Measurements from ENCODE around the gene ATXN7L1.
"Not testable (repeated sequence)": the region's sequence is repeated elsewhere in the genome, so short reads cannot be mapped to it uniquely, and the experiment has no call there.

The ATXN7L1 gene

DNA sequence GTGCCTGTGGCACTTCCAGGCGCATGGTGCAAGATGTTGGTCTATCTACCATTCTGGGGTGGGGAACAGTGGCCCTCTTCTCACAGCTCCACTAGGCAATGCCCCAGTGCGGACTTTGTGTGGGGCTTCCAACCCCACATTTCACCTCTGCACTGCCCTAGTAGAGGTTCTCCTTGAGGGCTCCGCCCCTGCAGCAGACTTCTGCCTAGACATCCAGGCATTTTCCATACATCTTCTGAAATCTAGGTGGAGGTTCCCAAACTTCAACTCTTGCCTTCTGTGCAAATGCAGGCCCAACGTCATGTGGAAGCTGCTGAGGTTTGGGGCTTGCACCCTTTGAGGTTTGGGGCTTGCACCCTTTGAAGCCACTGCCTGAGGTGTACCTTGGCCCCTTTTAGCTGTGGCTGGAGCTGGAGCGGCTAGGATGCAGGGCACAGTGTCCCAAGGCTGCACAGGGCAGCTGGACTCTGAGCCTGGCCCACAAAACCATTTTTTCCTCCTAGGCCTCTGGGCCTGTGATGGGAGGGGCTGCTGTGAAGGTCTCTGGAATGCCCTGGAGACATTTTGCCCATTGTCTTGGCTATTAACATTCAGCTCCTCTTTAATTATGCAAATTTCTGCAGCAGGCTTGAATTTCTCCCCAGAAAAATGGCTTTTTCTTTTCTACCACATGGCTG lies 164.5 kb downstream of the ATXN7L1 start:
- TF ChIP-seq SUZ12 (IDR thresholded peaks at IDR 0.05; ENCODE audit: extremely low read depth, insufficient read depth, insufficient read length) (no peak), YY1 (IDR thresholded peaks at IDR 0.05; ENCODE audit: insufficient read depth, insufficient read length) (no peak), ZNF274 (IDR thresholded peaks at IDR 0.05; ENCODE audit: low read depth, low read length) (no peak)
- no peak overlapping the region for H3K4me3 ChIP-seq (ENCODE audit: insufficient read length, low read depth)
- H3K4me1 ChIP-seq (ENCODE audit: insufficient read depth, insufficient read length): no peaks in the 10 kb centered on the region
- no peaks in the 10 kb centered on the region for H3K27me3 ChIP-seq (ENCODE audit: insufficient read depth, insufficient read length)
- peaks cover 53% of the 10 kb centered on the region for H3K9me3 ChIP-seq (ENCODE audit: insufficient read depth, low read length)
- no peaks in the 10 kb centered on the region for H3K36me3 ChIP-seq (ENCODE audit: insufficient read depth, insufficient read length, low read length)
- H3K9ac ChIP-seq (ENCODE audit: insufficient read length, low read depth): no peak overlapping the region
- DNase-seq (ENCODE audit: low read depth, low spot score): no peak

GRCh38 chr7:105710720-105711119 lies 165.7 kb downstream of the ATXN7L1 start:
- not testable (repeated sequence) for H3K4me1 ChIP-seq (ENCODE audit: insufficient read depth, insufficient read length); H3K4me3 ChIP-seq (ENCODE audit: insufficient read length, low read depth); H3K36me3 ChIP-seq (ENCODE audit: insufficient read depth, insufficient read length, low read length); H3K9ac ChIP-seq (ENCODE audit: insufficient read length, low read depth); DNase-seq (ENCODE audit: low read depth, low spot score); H3K27me3 ChIP-seq (ENCODE audit: insufficient read depth, insufficient read length)
- H3K9me3 ChIP-seq (ENCODE audit: insufficient read depth, low read length): peaks cover 53% of the 10 kb centered on the region

DNA sequence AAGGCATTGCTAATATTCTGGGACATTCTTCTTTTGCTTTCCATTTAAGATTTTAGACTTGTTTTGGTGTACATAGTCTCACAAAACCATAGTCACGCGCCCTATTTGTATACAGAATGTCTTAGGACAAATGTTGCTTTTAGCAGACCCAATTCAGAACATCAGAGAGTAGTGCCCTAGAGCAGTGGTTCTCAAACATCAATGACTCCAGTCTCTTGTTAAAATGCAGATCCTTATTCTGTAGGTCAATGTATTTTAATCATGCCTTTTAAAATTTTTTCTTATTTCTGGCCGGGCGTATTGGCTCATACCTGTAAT lies 167.7 kb downstream of the ATXN7L1 start:
- no peak for DNase-seq (ENCODE audit: low read depth, low spot score)
- no peaks in the 10 kb centered on the region for H3K27me3 ChIP-seq (ENCODE audit: insufficient read depth, insufficient read length)
- no peak overlapping the region for H3K4me3 ChIP-seq (ENCODE audit: insufficient read length, low read depth)
- peaks cover 44% of the 10 kb centered on the region for H3K9me3 ChIP-seq (ENCODE audit: insufficient read depth, low read length)
- TF ChIP-seq SUZ12 (IDR thresholded peaks at IDR 0.05; ENCODE audit: extremely low read depth, insufficient read depth, insufficient read length): no peak
- H3K4me1 ChIP-seq (ENCODE audit: insufficient read depth, insufficient read length): no peaks in the 10 kb centered on the region
- no peaks in the 10 kb centered on the region for H3K36me3 ChIP-seq (ENCODE audit: insufficient read depth, insufficient read length, low read length)
- no peak overlapping the region for H3K9ac ChIP-seq (ENCODE audit: insufficient read length, low read depth)

DNA sequence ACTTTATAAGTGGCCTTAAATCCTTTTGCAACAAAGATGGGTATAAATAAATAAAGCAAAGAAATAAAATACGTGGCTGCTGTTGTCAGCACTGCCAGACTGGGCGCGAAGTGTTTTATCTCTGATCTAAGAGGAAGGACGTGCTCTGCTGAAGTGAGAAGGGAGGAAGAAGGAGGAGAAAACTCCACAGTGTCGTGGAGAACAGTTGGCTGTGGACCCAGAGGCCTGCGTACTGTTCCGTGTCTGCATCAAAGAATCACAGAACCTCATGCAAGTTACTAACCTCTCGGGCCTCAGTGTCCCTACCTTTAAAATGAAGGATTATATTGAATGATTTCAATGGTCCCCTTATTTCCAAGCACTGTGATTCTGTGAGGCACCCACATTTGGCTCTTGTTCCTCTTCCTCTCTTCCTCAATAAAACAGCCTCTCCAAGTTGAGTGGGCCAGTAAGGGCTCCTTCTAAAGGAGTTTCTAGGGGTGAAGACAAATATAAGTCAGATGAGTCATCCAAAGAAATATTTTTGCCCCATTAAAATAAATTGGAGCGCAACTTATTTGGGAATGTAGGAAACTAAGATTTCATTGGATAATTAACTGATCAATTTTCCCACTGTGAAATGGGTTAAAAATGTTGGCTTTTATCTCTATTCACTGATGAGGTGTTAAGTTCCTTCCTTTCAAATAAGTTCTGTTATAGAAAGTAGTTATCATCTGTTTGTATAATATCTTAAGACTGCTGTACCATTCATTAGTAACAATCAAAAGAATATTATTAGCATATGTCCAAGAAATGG lies 168.2 kb downstream of the ATXN7L1 start:
- DNase-seq (ENCODE audit: low read depth, low spot score): no peak
- Histone ChIP-seq H3K9ac (ENCODE audit: insufficient read length, low read depth) (no peak overlapping the region), H3K4me1 (ENCODE audit: insufficient read depth, insufficient read length) (no peaks in the 10 kb centered on the region), H3K4me3 (ENCODE audit: insufficient read length, low read depth) (no peak overlapping the region), H3K27me3 (ENCODE audit: insufficient read depth, insufficient read length) (no peaks in the 10 kb centered on the region), H3K36me3 (ENCODE audit: insufficient read depth, insufficient read length, low read length) (no peaks in the 10 kb centered on the region), H3K9me3 (ENCODE audit: insufficient read depth, low read length) (peaks cover 38% of the 10 kb centered on the region)
- TF ChIP-seq SUZ12 (IDR thresholded peaks at IDR 0.05; ENCODE audit: extremely low read depth, insufficient read depth, insufficient read length) (no peak), ZNF274 (IDR thresholded peaks at IDR 0.05; ENCODE audit: low read depth, low read length) (no peak), YY1 (IDR thresholded peaks at IDR 0.05; ENCODE audit: insufficient read depth, insufficient read length) (no peak)

DNA sequence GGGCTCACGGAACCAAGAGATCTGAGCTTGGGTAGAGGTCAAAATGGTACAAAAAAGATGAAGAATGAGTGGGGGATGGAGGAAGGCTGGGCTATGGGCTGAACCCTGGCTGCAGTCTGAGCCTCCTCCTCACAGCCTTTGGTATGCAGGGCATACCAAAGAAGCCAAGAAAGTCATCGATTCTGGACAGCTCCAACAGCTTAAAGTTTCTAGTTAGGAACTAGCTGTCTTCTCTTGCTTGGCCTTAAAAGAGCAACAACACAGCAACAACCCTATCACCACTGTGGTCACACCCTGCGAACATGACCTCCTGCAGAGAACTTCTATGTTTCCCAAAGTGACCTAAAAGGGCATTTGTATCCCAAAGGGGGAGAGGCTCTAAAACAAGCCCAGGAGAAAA lies 169.0 kb downstream of the ATXN7L1 start:
- TF ChIP-seq YY1 (IDR thresholded peaks at IDR 0.05; ENCODE audit: insufficient read depth, insufficient read length) (no peak), ZNF274 (IDR thresholded peaks at IDR 0.05; ENCODE audit: low read depth, low read length) (no peak), SUZ12 (IDR thresholded peaks at IDR 0.05; ENCODE audit: extremely low read depth, insufficient read depth, insufficient read length) (no peak)
- Histone ChIP-seq H3K4me1 (ENCODE audit: insufficient read depth, insufficient read length) (no peaks in the 10 kb centered on the region), H3K4me3 (ENCODE audit: insufficient read length, low read depth) (no peak overlapping the region), H3K27me3 (ENCODE audit: insufficient read depth, insufficient read length) (no peaks in the 10 kb centered on the region), H3K36me3 (ENCODE audit: insufficient read depth, insufficient read length, low read length) (no peaks in the 10 kb centered on the region), H3K9ac (ENCODE audit: insufficient read length, low read depth) (no peak overlapping the region), H3K9me3 (ENCODE audit: insufficient read depth, low read length) (peaks cover 30% of the 10 kb centered on the region)
- DNase-seq (ENCODE audit: low read depth, low spot score): no peak

GRCh38 chr7:105705427-105705826 lies 171.0 kb downstream of the ATXN7L1 start:
- no peaks in the 10 kb centered on the region for H3K4me1 ChIP-seq (ENCODE audit: insufficient read depth, insufficient read length)
- H3K36me3 ChIP-seq (ENCODE audit: insufficient read depth, insufficient read length, low read length): no peaks in the 10 kb centered on the region
- H3K4me3 ChIP-seq (ENCODE audit: insufficient read length, low read depth): no peak overlapping the region
- no peak for DNase-seq (ENCODE audit: low read depth, low spot score)
- H3K27me3 ChIP-seq (ENCODE audit: insufficient read depth, insufficient read length): no peaks in the 10 kb centered on the region
- H3K9ac ChIP-seq (ENCODE audit: insufficient read length, low read depth): no peak overlapping the region
- peaks cover 11% of the 10 kb centered on the region; the same call in 1 of the 2 replicates for H3K9me3 ChIP-seq (ENCODE audit: insufficient read depth, low read length)
- TF ChIP-seq SUZ12 (IDR thresholded peaks at IDR 0.05; ENCODE audit: extremely low read depth, insufficient read depth, insufficient read length) (no peak), ZNF274 (IDR thresholded peaks at IDR 0.05; ENCODE audit: low read depth, low read length) (no peak), YY1 (IDR thresholded peaks at IDR 0.05; ENCODE audit: insufficient read depth, insufficient read length) (no peak)

DNA sequence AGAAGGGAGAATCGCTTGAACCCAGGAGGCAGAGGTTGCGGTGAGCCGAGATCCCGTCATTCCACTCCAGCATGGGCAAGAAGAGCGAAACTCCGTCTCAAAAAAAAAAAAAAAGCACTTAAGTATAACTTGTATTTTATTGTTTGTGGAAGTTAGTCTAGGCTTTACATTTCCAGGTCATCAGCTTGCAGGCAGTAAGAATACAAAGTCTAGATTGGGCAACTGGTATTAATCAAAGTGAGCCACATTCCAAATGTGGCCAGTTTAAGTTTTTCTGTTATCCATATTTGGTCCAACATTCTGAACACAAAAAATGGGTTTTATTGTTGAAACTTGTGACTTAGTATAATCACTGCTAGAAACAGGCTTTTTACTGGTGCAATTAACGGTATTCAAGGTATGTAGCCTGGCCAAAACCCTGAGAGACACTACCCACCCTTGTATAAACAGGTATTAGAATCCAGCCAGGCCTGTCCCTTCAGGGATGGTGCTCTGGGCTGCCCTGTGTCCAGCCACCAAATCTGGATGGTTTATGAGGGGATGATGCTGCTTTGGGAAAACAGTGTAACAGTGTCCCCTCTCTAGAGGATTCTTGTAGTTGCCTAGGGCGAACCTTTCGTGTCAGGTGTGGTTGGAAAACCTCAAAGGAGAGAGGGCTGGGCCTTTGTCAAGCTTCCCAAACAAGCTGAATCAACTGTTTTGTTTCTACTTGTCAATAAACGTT lies 173.0 kb downstream of the ATXN7L1 start:
- Histone ChIP-seq H3K36me3 (ENCODE audit: insufficient read depth, insufficient read length, low read length) (no peaks in the 10 kb centered on the region), H3K4me3 (ENCODE audit: insufficient read length, low read depth) (no peak overlapping the region), H3K4me1 (ENCODE audit: insufficient read depth, insufficient read length) (no peaks in the 10 kb centered on the region), H3K9ac (ENCODE audit: insufficient read length, low read depth) (no peak overlapping the region), H3K9me3 (ENCODE audit: insufficient read depth, low read length) (no peaks in the 10 kb centered on the region), H3K27me3 (ENCODE audit: insufficient read depth, insufficient read length) (no peaks in the 10 kb centered on the region)
- no peak for TF ChIP-seq YY1 (IDR thresholded peaks at IDR 0.05; ENCODE audit: insufficient read depth, insufficient read length)
- no peak for TF ChIP-seq ZNF274 (IDR thresholded peaks at IDR 0.05; ENCODE audit: low read depth, low read length)
- TF ChIP-seq SUZ12 (IDR thresholded peaks at IDR 0.05; ENCODE audit: extremely low read depth, insufficient read depth, insufficient read length): no peak
- no peak for DNase-seq (ENCODE audit: low read depth, low spot score)
